Measurements from ENCODE around the gene SNX20.

- TF ChIP-seq, protein P1, sequence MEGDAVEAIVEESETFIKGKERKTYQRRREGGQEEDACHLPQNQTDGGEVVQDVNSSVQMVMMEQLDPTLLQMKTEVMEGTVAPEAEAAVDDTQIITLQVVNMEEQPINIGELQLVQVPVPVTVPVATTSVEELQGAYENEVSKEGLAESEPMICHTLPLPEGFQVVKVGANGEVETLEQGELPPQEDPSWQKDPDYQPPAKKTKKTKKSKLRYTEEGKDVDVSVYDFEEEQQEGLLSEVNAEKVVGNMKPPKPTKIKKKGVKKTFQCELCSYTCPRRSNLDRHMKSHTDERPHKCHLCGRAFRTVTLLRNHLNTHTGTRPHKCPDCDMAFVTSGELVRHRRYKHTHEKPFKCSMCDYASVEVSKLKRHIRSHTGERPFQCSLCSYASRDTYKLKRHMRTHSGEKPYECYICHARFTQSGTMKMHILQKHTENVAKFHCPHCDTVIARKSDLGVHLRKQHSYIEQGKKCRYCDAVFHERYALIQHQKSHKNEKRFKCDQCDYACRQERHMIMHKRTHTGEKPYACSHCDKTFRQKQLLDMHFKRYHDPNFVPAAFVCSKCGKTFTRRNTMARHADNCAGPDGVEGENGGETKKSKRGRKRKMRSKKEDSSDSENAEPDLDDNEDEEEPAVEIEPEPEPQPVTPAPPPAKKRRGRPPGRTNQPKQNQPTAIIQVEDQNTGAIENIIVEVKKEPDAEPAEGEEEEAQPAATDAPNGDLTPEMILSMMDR (IDR thresholded peaks at IDR 0.05), result no peak
- no peak for TF ChIP-seq POLR2AphosphoS5 (IDR thresholded peaks at IDR 0.05)
- TF ChIP-seq POLR2A (IDR thresholded peaks at IDR 0.05), result no peak
- no peak for TF ChIP-seq EP300 (IDR thresholded peaks at IDR 0.05)
These were observed 29.2 kb downstream of the SNX20 start for GRCh38 chr16:50651835-50652438.

Data from suprapubic skin (tissue), 4 donors.